Measurements from ENCODE around the gene PACRG. TPM values are rescaled to one million over a fixed set of nuclear protein-coding genes. Genes with fewer than 3 reads are reported as not detected.

PACRG gene
- total RNA-seq, 1 donor from 2014 or later: 14.1 TPM

DNA sequence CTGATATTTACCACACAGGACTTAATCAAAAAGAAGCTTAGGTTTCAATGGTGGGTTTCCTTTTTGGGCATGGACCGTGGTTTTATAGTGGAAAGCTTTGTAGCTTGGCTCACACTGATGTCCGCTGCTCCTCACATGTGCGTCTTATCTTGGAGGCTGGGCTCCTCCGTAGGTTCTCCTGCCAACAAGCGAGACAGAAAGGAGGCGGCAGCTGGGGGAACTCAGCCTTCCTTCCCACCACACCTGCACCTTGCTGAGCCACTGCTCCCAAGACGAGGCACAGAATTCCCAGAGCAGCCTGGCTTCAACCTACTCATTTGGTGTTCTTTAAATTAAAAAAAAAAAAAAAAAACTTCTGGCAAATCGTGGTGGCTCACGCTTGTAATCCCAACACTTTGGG lies 451.3 kb downstream of the PACRG start:
- DNase-seq (ENCODE audit: low spot score): no peak
- intact Hi-C loops (cut with DNase I): no loop called here

DNA sequence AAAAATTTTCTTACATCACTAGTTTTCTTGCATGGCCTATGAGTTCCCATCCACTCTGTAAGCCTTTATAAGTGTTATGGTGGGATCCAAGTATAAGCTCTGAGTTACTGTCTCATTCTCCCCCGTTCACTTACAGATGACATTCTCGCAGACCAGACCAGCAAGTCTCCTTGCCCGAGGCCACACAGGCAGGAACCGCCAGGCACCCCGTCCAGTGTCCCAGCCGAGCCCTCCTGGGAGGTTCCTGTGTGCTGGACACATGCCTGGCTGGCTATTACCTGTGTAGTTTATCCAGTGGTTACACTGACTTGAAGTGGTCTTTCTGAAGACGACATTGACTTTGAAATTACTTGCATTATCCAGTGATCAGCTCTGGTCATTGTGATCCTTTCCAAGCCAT lies 451.9 kb downstream of the PACRG start:
- intact Hi-C loops (cut with DNase I): loop anchor here (2.0 to 10.0 kb wide), 6 partner anchors 158 to 1745 kb away; no protein-coding TSS in a partner anchor
- DNase-seq (ENCODE audit: low spot score): no peak

- intact Hi-C loops (cut with DNase I): loop anchor here (2.0 to 10.0 kb wide), 6 partner anchors 156 to 1744 kb away; no protein-coding TSS in a partner anchor
- DNase-seq (ENCODE audit: low spot score): peak; percentile 89
Measured at GRCh38 chr6:163180874-163181541, 453.2 kb downstream of the PACRG start.

DNA sequence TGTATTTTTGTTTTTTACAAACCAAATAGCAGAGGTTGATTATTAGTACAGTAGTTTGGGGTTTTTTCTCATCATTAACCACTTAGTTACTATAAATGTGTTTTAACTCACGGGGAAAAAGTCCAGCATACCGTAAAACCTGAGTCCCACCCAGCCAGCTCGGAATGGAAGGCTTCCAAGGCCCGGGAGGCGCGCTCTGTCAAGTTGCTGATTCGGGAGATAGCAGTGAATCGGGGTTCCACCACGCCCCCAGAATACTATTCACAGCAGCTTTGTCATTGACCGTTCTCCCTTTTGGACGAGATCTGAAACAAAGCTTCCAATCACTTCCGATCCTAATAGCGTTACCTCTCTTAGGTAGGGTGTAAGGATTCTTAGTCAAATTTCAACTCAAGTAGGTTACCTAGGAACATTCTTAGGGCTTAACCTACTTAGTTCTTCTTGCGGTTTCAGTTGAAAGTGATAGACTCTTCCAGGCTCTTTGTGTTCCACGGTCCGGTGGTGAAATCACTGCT lies 453.9 kb downstream of the PACRG start:
- intact Hi-C loops (cut with DNase I): loop anchor here (2.0 to 10.0 kb wide), 6 partner anchors 156 to 1743 kb away; no protein-coding TSS in a partner anchor
- no peak for DNase-seq (ENCODE audit: low spot score)

- intact Hi-C loops (cut with DNase I): loop anchor here (1.0 to 10.0 kb wide), 6 partner anchors 155 to 1742 kb away; no protein-coding TSS in a partner anchor
- DNase-seq (ENCODE audit: low spot score): no peak
Measured at GRCh38 chr6:163182696-163183095, 454.9 kb downstream of the PACRG start.

DNA sequence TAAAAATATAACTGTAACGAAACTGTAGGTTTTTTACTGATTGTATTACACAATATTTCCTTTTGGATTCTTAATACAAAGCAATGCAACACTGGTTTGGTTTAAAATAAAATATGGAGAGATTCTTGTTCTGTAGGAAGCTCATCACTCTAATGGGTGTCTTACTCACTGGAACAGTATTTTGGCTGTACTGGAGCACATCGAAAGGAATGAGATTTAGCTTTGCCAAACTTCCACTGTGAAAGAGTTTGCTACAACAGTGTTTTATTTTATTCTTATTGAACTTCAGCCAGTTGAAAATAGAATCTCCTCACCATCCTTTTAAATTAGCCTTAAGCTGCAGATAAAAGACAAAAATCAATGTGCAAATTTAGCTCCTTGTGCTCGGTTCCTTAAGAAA lies 456.0 kb downstream of the PACRG start:
- DNase-seq (ENCODE audit: low spot score): no peak
- intact Hi-C loops (cut with DNase I): loop anchor here (1.0 to 10.0 kb wide), 6 partner anchors 153 to 1741 kb away; no protein-coding TSS in a partner anchor

GRCh38 chr6:163185744-163186143 lies 458.0 kb downstream of the PACRG start:
- intact Hi-C loops (cut with DNase I): loop anchor here (10.0 kb wide), 2 partner anchors 331 to 1739 kb away; no protein-coding TSS in a partner anchor
- no peak for DNase-seq (ENCODE audit: low spot score)

GRCh38 chr6:163186527-163186926 lies 458.8 kb downstream of the PACRG start:
- DNase-seq (ENCODE audit: low spot score): no peak
- intact Hi-C loops (cut with DNase I): loop anchor here (10.0 kb wide), 2 partner anchors 332 to 1738 kb away; no protein-coding TSS in a partner anchor

DNA sequence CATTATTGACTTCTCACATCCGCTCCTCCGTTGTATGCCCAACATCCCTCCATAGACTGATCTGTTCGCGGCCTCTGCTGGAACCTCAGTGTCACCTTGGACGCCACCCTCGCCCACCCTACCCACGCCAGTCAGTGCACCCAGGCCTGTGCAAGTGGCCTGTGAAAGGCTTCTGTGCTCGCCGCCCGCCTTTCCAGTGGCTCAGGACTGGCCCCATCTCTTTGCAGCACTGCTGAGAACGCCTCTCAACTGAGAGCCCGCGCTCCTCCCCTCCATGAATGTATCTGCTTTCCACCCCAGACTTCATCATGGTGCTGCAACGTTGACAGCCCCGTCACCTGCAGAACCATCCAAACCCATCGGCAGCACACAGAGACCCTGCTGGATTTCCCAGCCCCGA lies 459.4 kb downstream of the PACRG start:
- intact Hi-C loops (cut with DNase I): loop anchor here (10.0 kb wide), 2 partner anchors 332 to 1738 kb away; no protein-coding TSS in a partner anchor
- DNase-seq (ENCODE audit: low spot score): no peak

DNA sequence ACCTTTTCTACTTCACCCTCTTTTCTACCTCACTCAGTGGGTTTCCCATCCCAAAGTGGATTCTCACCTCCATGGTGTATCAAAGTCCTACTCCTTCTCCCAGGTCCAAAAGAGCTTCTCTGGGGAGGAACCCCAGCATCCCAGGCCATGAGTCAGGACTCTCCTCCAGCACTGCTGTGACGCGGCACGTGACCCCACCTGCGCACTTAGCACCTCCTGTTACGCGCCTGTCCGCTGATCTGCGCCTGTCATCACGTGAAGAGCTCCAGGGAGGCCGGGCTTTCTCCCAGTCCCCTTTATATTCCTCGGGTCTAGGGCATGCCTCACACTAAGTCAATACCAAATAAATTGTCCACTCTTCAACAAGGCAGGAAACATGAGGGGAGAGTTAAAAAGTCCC lies 459.8 kb downstream of the PACRG start:
- DNase-seq (ENCODE audit: low spot score): no peak
- intact Hi-C loops (cut with DNase I): loop anchor here (10.0 kb wide), 2 partner anchors 333 to 1737 kb away; no protein-coding TSS in a partner anchor

- intact Hi-C loops (cut with DNase I): loop anchor here (10.0 kb wide), 2 partner anchors 334 to 1736 kb away; no protein-coding TSS in a partner anchor
Measured at GRCh38 chr6:163188746-163189145, 461.0 kb downstream of the PACRG start.

DNA sequence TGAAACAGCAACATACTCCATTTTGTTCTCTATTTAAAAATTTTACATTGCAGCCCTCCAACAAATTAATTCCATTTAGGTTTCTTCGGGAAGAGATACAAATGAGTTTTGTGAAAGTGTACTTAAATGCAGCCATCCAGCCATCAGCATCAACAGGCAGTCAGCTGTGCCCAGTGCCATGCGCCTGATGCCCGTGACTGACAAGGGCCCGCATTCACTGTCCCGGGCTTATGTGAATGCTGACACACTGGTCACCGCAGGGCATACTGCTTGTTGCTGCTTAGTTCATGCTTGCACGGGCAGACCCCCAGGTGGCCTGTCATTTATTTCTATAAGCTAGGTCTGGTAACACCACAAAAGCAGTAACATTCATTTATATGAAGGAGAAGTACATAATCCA lies 461.8 kb downstream of the PACRG start:
- no peak for DNase-seq (ENCODE audit: low spot score)
- intact Hi-C loops (cut with DNase I): loop anchor here (10.0 kb wide), 2 partner anchors 335 to 1735 kb away; no protein-coding TSS in a partner anchor

More at GRCh38 chr6:163188746-163189145, 461.0 kb downstream of the PACRG start:
- no peak for DNase-seq (ENCODE audit: low spot score)

GRCh38 chr6:163190786-163191185 lies 463.0 kb downstream of the PACRG start:
- intact Hi-C loops (cut with DNase I): no loop called here
- DNase-seq (ENCODE audit: low spot score): no peak

DNA sequence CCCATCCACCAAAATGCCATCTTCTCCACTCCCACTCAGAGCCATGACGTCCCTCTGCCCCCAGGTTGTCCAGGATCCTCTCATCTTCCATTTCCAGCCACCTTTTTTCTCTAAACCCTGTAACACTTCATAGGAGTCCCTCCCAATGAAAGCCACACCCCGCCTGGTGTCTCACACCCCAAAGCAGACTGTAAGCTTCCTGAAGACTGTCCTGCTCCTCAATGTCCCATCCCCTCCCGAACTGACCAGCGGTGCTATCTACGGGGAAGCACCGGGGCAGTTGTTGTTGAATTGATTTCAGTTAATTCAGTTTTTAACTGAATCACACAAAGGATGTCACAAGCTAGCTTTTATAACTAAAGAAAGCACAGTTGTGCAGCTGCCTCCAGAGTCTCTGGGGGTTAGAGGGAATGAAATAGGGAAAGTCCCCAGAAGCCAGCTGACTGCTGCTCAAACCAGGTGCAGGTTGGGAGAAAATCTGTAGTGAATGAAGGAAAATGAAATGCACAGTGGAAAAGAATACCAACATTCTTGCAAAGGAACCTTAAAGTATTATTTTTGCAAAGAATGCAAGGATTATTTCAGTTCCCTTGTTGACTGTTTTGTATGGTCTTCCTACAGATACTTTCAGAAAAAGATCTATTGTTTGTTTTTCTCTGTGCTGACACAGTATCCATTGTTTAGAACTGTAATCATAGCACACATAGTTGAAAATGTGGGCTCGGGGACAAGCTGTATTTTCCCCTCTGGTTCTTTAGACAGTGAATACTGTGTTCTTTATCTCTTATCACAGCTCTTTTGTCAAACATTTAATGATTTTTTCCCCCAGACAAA lies 464.1 kb downstream of the PACRG start:
- intact Hi-C loops (cut with DNase I): no loop called here
- no peak for DNase-seq (ENCODE audit: low spot score)

DNA sequence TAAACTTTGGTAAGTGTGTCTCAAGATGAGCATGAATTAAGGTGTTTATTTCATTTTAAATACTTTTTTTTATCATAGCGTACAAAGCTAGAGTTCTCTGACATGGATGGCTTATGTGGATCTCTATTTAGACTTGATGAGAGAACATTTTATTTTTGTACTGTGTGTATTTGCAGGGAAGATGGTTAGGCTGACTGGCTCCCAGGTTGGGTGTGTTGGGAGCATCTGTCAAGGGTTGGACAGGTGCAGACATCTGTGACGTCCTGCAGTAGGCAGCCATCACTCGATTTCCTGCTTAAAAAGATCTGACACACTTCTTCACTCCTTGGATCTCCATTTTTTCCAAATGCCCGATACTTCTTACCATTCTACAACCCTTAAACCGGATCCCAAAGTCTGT lies 464.8 kb downstream of the PACRG start:
- intact Hi-C loops (cut with DNase I): no loop called here

GRCh38 chr6:163193326-163193725 lies 465.6 kb downstream of the PACRG start:
- intact Hi-C loops (cut with DNase I): no loop called here
- no peak for DNase-seq (ENCODE audit: low spot score)

More for the DNA sequence above, 464.8 kb downstream of the PACRG start:
- DNase-seq (ENCODE audit: low spot score): no peak

DNA sequence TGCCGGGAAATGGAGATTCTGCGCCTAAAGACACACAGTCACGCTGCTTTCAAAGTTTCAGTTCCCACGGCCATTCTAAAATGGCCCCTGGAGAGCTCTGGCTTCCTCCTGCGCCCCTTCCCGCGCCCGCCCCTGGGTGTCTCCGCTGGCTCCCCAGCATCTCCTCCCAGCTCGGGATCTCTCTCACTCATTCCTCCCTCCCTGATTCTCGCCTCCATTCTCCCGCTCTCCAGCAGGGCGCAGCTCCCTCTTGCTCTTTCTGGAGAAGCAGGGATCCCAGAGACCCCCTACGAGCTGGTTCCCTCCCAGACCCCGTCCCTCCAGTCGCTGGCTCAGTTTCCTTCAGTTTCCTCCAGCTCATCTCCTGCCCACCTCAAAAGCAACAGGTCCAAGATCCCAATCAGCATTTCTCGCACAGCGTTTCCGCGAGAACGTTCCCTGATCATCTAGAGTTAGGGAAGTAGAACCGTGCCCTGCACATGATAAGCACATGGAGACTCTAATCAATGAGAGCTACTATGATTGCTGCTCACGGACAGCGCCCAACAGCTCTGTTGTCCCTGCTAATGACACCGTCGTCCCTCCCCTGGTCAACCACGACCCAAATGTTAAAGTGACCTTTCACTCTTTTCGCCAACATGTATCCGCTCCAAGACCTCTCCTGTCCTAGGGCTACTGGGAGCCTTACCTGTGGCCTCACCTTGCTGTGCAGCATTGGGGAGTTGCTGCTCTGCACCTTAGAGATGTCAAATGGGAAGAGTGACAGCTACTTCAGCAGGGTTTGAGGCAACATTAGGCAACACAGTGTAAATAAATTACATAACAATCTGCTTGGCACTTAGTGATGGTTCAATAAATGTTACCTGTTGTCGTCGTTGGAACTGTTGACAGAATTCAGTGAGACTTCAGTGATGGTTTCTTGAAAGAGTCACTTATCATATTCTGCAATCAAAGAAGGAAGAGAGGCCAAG lies 468.2 kb downstream of the PACRG start:
- intact Hi-C loops (cut with DNase I): no loop called here
- DNase-seq (ENCODE audit: low spot score): no peak

DNA sequence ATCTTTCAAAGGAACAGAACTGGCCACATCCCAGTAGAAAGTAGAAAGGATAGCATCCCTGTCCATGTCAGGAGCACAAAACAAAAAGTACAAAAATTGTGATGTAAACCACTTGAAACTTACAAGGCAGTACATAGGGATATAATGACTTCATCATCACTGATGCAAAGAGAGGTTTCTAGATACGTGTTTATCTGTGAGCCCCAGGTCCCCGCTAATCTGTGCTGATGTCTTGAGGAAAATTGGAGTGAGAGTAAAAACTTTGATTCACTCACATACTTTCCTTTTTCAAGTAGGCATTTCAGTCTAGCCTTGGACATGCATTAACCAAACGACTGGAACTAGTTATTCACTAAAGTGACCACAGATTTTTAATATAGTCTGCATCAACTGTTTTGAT lies 470.1 kb downstream of the PACRG start:
- DNase-seq (ENCODE audit: low spot score): no peak
- intact Hi-C loops (cut with DNase I): no loop called here

GRCh38 chr6:163198396-163198795 lies 470.6 kb downstream of the PACRG start:
- intact Hi-C loops (cut with DNase I): no loop called here
- DNase-seq (ENCODE audit: low spot score): no peak

Measured in cardiac septum (tissue), 1 donor.